Colonic mucosa (tissue), 4 donors: ENCODE results near the gene TMEM61. TPM values are rescaled to one million over a fixed set of nuclear protein-coding genes. Genes with fewer than 3 reads are reported as not detected.

Experiments used
- DNase-seq: peaks from one replicate; pipeline ENCODE4 v3.0.0-alpha.2; 2020
- H3K27ac ChIP-seq: fragments of 200-600 bp; one replicate; pipeline ENCODE4 v1.8.0; 2021
- H3K27me3 ChIP-seq: fragments of 200-600 bp; one replicate; pipeline ENCODE4 v1.8.0; 2021
- H3K36me3 ChIP-seq: fragments of 200-600 bp; one replicate; pipeline ENCODE4 v1.8.0; 2021
- H3K4me1 ChIP-seq: fragments of 200-600 bp; one replicate; pipeline ENCODE4 v1.8.0; 2021; ENCODE audit warnings: mild to moderate bottlenecking
- H3K4me3 ChIP-seq: fragments of 200-600 bp; one replicate; pipeline ENCODE4 v1.8.0; 2021
- H3K9ac ChIP-seq, 2 donors: one replicate each; pipeline ENCODE4 v1.7.0; 2013; ENCODE audit warnings: control low read depth in 2 of 2, low read depth in 2 of 2, low read length in 2 of 2
- H3K9me3 ChIP-seq: fragments of 200-600 bp; one replicate; pipeline ENCODE4 v1.8.0; 2021
- intact Hi-C: fragments of 100-400 bp; cut with DNase I; formaldehyde crosslinking; loops from one replicate; pipeline ENCODE4 v1.14.1; 2022
- total RNA-seq, 2 donors: library from RNA; stranded (reverse); fragmentation: NEBNext Ultra II Directional in 1 of 2; extraction: Animal tissue kit (Norgen Biotek cat#: 25700) in 1 of 2; gene quantifications; one replicate each; pipeline ENCODE4 v1.2.1, GENCODE V29; 2021
- TF ChIP-seq, protein P1 (sequence below): fragments of 200-600 bp; IDR thresholded peaks from one replicate; pipeline ENCODE4 v1.8.0; 2022; ENCODE audit warnings: antibody characterized with exemption, mild to moderate bottlenecking
- donor health status: healthy.
- donor health status: DM: no; HTN: no; CAD: no.
- donor health status: DM: no; HTN: no; CAD: no.

TMEM61 gene
- total RNA-seq, 2 donors from 2014 or later = 11.0 to 13.4 TPM

DNA sequence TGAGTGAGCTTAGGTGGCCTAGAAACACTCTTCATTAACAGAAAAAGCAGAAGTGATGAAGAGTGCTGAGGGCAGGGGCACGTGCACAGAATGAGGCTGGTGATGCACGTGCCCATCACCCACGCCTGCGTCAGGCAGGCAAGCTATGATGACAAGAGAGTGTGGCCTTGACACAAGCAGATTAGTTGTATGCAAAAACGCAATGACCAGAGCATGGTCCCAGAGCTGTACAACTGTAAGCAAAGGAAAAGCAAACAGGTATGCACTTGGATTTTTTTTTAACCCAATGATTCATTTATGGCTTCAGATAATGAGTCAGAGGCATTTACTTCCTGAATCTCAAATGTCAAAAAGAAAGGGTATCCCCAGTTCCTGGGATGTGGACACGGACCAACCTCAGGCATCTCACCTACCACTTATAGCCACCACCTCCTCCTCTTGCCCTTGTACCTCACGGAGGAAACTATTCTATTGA, 9.1 kb upstream of the TMEM61 start:
- no peaks in the 10 kb centered on the region for H3K9me3 ChIP-seq
- H3K4me3 ChIP-seq = no peak overlapping the region
- no peak overlapping the region for H3K27ac ChIP-seq
- no peak overlapping the region for H3K9ac ChIP-seq
- intact Hi-C loops = no loop called here
- DNase-seq = no peak
- H3K4me1 ChIP-seq = no peaks in the 10 kb centered on the region
- TF ChIP-seq, protein P1, sequence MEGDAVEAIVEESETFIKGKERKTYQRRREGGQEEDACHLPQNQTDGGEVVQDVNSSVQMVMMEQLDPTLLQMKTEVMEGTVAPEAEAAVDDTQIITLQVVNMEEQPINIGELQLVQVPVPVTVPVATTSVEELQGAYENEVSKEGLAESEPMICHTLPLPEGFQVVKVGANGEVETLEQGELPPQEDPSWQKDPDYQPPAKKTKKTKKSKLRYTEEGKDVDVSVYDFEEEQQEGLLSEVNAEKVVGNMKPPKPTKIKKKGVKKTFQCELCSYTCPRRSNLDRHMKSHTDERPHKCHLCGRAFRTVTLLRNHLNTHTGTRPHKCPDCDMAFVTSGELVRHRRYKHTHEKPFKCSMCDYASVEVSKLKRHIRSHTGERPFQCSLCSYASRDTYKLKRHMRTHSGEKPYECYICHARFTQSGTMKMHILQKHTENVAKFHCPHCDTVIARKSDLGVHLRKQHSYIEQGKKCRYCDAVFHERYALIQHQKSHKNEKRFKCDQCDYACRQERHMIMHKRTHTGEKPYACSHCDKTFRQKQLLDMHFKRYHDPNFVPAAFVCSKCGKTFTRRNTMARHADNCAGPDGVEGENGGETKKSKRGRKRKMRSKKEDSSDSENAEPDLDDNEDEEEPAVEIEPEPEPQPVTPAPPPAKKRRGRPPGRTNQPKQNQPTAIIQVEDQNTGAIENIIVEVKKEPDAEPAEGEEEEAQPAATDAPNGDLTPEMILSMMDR = no peak
- no peaks in the 10 kb centered on the region for H3K36me3 ChIP-seq
- no peaks in the 10 kb centered on the region for H3K27me3 ChIP-seq

DNA sequence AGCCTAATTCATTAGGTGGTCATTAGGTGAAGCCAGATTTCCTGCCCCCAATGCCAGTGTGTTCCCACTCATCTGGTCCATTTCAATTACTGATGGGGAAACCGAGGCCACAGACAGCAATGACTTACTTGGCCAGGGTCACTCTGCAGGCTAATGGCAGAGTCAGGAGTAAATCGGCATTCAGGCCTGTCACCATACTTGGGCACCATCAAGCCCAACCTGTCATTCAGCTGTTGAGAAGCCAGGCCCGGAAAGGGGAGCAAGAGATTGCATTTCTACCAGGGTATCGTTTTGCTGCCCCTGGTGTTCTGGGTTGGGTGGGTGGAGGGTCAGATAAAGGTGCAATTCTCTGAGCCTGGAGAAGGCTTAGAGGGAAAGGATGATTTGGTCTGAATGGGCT, 8.0 kb upstream of the TMEM61 start:
- H3K27ac ChIP-seq = no peak overlapping the region

DNA sequence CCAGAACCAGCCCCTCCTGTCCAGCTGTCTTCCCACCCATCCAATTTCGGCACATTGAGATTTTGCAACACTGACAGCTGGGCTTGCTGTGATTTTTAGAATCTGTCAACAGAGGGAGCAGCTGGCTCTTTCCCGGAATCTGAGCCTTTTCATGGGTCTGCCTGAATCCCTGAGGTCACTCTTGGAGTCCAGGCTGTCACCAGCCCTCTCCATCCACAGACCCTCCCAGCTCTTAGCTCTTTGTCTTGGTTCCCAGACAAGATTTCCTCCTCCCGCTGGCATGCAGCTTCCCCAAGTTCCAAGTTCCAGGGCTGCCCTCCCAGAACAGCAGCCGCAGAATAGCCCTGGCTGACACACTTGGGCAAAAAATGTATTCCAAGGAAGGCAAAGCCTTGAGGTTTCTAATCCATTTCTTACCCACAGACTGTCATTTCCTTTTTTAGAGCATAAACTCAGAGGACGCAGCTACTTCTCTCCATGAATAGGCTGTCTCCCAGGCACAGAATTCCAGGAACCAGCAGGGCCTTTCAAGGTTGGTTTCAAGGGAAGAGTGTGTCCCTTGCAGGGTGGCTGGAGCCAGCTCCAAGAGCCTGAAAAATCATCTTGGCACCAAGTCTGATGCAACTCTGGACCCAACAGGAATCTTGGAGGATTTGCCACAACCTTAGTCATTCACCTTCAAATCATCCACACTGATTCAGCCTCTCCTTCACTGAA, 7.1 kb upstream of the TMEM61 start:
- H3K4me3 ChIP-seq = no peak overlapping the region
- no peaks in the 10 kb centered on the region for H3K27me3 ChIP-seq
- H3K4me1 ChIP-seq = no peaks in the 10 kb centered on the region
- intact Hi-C loops = no loop called here
- peak; percentile 40 for DNase-seq
- no peaks in the 10 kb centered on the region for H3K36me3 ChIP-seq
- no peaks in the 10 kb centered on the region for H3K9me3 ChIP-seq
- TF ChIP-seq, protein P1 = peak; percentile 16
- no peak overlapping the region for H3K9ac ChIP-seq
- H3K27ac ChIP-seq = no peak overlapping the region

More for the DNA sequence above, 8.0 kb upstream of the TMEM61 start:
- Histone ChIP-seq H3K9me3 (no peaks in the 10 kb centered on the region), H3K27me3 (no peaks in the 10 kb centered on the region), H3K9ac (no peak overlapping the region), H3K4me3 (no peak overlapping the region), H3K36me3 (no peaks in the 10 kb centered on the region), H3K4me1 (no peaks in the 10 kb centered on the region)
- TF ChIP-seq, protein P1 = no peak
- no peak for DNase-seq
- intact Hi-C loops = no loop called here

DNA sequence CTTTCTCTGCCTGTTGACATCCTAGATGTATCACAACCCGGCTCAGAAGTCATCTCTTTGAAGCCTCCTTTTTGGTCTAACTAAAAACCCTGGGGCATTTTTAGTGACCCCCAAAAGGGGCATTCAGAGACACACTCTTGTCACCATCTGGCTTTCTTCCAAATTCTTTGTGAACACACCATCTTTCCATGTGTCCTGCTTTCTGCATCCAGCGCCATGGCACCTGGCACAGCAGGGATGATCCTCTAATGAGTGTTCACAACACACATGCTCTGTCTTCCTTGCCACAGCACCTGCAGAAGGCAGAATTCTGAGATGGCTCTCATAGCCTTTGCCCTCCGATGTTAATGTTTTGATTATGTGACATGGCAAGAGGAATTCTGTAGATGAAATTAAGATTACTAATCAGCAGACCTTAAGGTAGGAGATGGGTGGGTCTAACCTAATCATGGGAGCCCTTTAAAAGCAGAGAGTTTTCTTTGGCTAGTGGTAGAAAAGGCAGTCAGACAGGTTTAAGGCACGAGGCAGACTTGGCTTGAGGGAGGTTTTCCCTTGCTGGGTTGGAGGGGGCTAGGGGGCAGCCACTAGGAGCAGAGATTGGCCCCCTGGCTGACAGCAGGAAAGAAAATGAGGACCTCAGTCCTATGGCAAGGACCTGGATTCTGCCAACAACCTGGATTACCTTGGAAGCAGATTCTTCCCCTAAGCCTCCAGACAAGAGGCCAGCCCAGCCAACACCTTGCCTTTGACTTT, 4.9 kb upstream of the TMEM61 start:
- H3K9ac ChIP-seq = no peak overlapping the region
- intact Hi-C loops = no loop called here
- H3K27ac ChIP-seq = no peak overlapping the region
- H3K9me3 ChIP-seq = no peaks in the 10 kb centered on the region
- TF ChIP-seq, protein P1 = no peak
- H3K36me3 ChIP-seq = no peaks in the 10 kb centered on the region
- H3K4me3 ChIP-seq = no peak overlapping the region
- DNase-seq = no peak
- peaks cover 4% of the 10 kb centered on the region for H3K27me3 ChIP-seq
- no peaks in the 10 kb centered on the region for H3K4me1 ChIP-seq

DNA sequence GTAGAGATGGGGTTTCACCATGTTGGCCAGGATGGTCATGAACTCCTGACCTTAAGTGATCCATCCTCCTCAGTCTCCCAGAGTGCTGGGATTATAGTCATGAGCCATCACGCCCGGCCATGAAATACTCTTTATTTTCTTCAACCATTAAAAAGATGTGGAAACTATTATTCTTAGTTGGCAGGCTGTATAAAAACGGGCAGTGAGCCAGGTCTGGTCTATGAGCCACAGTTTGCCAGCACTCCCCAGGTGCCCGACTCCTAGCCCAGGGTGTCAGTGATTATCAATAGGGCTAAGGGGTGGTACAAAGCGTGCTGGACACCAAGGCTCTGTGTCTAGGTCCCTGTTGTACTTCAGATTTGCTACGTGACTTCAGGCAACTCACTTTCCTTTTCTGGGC, 3.7 kb upstream of the TMEM61 start:
- Histone ChIP-seq H3K36me3 (no peaks in the 10 kb centered on the region), H3K9ac (no peak overlapping the region), H3K27me3 (peaks cover 10% of the 10 kb centered on the region), H3K4me1 (no peaks in the 10 kb centered on the region), H3K9me3 (no peaks in the 10 kb centered on the region), H3K4me3 (no peak overlapping the region), H3K27ac (no peak overlapping the region)
- intact Hi-C loops = no loop called here
- no peak for DNase-seq
- TF ChIP-seq, protein P1 = no peak
